Measurements from ENCODE around the gene NCEH1.
"Not testable (repeated sequence)": the region's sequence is repeated elsewhere in the genome, so short reads cannot be mapped to it uniquely, and the experiment has no call there.

NCEH1 gene

DNA sequence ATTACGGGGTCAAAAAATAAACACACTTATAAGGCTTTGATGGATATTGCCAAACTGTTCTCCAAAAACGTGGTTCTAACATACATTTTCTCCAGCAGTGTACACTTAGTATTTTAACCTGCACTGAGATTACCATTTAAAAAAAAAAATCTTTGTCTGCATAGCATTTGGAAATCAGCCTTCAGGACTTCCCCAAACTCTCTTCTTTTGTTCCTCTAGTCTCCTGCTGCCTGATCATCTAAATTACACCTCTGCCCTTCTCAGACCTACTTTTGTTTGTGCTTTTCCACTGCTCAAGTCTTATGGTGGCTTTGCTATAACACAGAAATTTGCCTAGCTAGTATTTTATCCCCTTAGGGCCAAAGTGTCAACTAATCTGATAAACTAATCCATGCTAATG, 3.8 kb downstream of the NCEH1 start:
- DNase-seq: no peak

DNA sequence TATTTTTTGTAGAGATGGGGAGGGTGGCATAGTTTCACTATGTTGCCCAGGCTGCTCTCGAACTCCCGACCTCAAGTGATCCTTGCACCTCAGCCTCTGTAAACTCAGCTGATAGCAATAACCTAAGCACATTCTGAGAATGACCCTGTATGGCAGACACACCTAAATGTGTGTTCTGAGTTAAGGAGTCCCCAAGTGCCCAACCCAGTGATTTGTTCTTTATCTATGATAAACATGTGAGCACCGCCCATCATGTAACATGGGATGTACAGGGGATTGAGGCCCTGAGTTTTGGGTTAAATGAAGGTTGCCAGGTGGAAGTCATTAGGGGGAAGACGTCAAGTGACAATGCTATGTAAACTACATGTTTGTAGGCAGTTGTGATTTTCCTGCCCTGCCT, 5.7 kb downstream of the NCEH1 start:
- DNase-seq: no peak

DNA sequence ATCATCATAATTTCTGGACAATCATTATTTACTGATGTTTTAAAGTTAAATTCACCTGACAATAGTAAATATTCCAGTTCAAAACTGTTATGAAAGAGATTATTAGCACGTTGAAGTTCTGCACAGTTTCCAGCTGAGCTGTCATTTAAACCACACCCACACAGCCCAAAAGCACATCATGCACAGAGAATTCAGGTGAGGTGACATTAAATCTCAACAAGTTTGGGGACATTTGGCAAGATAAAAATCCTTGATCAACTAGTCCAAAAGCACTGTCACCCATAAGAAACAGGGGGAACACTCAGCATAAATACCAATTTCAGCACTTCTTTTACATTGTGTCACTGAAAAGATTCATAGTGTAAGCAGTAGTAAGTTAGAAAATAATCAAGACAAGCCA, 6.9 kb downstream of the NCEH1 start:
- no peak for DNase-seq

DNA sequence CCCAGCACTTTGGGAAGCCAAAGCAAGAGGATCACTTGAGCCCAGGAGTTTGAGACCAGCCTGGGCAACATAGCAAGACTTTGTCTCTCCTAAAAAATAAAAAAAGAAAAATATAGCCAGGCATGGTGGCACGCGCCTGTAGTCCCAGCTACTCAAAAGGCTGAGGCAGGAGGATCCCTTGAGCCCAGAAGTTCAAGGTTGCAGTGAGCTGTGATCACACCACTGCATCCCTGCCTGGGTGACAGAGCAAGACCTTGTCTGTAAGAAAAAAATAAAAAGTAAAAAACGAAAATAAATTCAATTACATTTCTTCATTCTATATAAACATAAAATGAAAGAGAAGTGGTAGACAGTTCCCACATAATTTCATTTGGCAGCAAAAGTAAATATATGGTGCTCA, 8.1 kb downstream of the NCEH1 start:
- DNase-seq: not testable (repeated sequence)

DNA sequence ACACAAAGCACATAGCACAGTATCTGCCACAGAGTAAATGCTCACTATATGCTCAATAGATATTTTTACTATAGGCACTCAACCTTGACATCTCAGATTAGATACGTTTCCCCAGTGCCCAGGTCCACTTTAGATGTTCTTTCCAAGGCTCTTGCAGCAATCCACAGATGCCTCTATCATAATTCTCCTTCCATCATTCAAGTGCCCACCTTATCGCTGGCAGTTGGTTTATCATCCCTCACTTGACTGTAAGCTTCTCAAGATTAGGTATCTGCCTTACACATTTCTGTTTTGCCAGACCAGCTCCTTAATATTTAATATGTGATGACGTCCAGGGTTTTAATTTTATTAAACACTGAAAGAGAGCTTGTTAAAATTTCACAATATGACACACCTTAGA, 8.6 kb downstream of the NCEH1 start:
- DNase-seq: no peak

DNA sequence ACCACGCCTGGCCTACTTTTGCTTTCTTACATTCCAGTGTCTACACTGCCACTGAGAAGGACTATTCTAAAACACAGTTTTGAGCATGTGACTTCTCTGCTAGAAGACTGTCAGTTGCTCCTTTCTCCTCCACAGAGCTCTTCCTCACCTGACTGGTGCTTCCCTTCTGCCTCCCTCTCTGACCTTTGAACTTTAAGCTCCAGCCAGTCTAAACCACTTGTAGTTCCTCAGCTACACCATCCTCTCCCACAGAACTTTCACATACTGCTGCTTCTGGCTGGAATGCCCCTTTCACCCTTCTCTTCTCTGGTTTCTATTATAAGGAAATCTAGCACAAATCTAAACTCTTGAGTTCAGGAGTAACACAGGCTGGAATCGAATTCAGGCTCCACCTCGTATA, 9.1 kb downstream of the NCEH1 start:
- no peak for DNase-seq

DNA sequence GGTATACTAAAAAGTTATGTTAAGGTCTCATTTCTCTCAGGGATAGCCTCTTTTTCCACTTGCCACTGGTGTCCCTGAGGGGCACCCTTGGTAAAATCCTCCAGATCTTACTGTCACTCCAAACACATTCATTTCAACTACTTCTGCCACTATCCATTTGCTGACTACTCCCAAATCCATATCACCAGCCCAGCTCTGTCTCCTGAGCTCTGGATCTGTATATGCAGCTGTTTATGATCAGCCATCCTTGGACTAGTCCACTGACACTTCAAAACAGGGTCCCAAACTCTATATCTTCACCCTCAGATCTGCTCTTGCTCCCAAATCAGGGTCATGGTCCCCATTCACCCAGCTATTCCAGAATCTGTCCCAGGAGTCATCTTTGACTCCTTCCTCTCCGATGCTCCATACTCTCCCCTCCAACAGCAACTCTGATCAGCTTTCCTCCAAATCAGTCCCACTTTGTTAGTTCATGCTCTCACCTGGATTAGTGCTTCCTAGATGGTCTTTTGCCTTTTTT, 9.9 kb downstream of the NCEH1 start:
- DNase-seq: no peak

DNA sequence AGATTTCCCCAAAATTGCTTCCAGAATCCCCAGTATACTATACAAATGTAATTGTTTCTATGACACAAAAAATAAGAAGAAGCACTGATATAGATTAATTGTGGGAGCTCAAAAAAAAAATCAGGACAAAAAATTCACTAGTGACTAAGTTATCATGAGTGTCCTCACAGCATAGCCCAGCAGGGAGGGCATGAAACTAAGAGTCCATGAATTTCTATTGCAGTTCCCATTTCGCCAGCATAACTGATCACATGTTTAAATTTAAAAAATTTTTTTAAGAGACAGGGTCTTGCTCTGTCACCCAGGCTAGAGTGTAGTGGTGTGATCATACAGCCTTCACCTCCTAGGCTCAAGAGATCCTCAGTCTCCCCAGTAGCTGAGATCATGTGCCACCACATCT, 10.6 kb downstream of the NCEH1 start:
- no peak for DNase-seq

DNA sequence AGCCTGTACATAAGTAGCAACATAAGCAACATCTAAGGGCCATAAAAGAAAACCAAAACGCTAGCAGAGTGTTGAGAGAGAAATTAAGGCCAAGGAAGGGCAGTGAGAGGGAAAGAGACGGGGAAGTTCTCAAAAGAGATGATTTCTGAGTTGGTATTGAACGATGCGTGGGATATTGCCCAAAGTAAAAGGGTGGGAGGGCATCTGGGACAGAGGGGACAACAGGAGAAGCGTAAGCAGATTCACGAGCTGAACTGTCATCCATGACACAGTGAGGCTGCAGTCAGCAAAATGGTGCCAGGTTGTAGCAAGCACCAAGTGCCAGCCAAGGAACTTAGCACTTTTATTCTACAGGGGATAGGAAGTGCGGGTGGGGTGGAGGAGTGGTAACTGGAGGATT, 11.8 kb downstream of the NCEH1 start:
- DNase-seq: no peak

DNA sequence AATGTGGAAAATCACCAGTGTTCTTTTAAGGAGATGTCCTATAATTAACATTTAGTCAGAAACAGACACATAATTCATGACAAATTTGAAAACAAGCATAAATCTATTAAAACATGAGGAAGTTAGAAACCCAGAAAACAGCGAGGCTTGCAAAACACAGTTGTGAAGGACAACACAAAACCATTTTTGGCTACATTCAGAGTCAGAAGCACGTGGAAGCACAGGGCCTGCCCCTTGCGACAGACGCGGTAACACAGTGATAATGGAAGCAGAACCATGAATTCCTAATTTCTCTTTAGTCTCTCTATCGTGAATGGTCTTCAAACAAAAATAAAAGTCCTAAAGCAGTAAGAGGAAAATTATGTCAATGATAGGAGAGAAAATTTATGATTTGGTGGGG, 12.2 kb downstream of the NCEH1 start:
- no peak for DNase-seq

DNA sequence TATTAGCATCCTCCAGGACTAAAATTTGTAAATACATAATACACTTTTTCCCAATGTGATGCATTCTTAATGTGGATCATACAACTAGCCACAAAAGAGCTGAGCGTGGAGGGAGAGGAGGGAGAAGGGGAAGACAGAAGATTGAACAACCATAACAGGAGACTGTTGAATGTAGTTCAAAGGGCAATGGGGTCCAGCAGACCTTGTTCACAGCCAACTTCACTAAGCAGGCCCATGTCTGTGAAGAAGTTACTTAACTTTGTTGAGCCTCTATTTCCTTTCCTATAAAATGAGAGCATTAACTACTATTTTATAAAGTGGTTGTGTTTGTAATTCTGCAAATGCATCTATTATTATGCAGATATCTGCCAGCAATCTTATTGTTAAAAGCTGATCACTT, 13.3 kb downstream of the NCEH1 start:
- no peak for DNase-seq

DNA sequence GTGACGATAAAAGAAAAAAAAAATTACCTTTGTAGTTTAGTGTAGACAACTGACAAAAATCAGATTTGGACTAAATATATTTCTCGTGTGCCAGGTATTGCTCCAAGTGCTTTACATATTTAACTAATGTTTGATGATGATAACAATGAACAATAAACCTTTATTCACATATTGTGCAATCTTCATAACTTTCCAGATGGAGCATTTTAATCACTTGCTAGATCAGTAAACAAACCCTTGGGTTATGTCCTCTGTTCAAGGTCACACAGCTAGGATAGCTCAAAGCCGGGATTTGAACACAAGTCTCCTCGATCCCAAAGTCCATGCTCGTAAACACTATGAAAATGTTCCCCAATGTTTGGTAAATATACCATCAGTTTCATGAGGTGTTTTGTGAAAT, 14.5 kb downstream of the NCEH1 start:
- DNase-seq: no peak

DNA sequence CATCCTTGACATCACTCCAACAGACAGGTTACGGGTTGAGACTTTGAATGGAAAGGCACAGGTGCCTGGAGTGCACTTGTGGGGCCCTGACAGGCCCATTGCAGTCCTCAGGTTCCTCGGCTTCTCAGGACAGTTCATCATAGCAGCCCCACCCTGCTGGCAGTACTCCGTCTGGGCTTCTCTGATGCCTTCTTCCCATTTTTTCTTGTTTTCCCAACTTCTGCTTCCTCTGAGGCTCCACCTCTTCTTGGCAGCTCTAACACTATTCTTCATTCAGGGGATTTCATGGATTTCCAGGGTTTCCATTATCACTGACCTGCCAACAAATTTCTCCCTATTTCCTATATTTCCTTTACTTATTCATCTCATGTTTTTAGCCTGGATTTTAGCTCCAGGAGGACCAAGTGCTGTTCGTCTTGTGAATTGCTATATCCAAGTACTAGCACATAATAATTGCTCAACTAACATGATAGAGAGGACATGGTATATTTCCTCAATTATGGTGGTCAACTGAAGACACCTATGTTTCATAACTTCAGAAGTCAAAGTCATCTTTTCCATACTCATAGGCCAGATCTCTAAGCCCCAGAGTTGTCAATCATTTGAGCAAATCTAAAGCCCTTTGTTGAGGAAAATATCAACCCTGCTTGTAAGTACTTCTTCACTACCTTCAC, 16.2 kb downstream of the NCEH1 start:
- DNase-seq: no peak

DNA sequence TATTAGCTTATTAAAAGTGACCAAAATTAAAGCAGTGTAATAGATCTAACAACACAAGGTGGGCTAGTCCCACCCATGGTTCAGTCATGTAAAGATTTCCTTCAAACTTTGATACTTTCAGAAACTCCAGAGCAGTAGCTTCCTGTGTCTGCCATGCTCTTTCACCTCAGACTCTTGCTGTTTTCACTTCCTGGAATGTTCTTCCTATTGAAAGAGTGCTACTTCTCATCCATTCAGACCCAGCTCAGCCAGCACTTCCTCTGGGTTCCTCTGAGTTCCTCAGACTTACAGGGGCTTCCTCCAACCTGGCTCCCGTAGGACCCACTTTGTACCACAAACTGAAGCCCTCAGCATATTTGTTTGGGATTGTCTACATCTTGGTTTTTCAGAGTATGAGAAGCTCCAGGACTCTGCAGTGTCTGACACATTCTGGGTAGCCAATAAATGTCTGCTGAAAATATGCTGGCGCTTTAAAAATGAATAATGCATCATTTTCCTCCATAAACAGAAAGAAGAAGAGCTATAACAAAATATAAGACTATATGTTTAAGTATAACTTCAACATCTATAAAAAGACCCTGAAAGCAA, 18.0 kb downstream of the NCEH1 start:
- DNase-seq: no peak

DNA sequence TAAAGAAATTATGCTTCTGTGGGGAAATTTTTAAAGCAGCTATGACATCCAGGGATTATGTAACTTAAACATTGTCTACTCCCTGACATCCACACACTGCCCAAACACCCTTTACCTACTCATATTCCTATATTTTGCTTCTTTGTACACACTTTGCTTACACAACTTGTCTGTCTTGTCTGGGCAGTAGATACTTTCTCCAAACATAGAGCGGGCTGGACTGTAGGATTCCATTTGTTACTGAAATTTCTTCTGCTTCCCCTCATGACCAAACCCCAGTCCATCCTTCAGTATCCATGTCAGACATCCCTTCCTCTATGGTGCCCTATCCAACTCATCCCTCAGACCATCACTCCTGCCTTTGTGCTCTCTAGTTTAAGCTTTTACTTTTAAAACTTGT, 19.9 kb downstream of the NCEH1 start:
- no peak for DNase-seq

DNA sequence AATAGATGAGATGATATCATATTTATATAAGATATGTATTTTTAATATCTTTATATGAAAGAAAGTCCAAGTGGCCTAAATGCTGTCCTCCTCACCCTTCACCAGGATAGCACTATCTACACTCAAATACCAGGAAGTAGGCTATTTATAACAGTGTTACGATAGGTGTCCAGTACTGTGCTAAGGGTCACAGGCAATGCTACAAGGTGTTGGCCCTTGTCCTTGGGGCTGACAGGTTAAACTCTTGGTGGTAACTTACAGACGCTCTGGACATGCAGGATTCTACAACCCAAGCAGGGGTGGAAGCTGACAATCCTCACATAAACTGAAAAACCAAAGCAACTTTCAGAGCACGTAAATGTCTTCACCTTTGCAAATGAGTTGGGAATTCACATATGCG, 22.3 kb downstream of the NCEH1 start:
- DNase-seq: no peak

DNA sequence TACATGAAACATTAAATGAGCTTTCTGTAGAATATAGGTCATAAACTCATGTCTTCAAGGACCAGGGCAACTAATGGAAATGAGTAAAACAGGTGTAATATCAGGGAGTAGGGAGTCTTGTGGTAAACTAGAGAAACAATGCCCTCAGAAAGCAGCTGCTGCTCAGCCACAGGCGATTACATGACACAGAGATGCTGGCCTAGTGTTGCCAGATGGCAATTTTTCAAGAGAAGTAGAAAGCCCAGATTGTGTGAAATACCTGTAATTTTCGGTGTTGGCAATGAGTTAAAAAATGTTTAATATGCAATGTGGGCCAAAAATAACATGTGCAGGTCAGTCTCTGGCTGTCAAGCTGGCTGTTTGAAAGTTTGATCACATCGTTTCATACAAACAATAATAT, 23.4 kb downstream of the NCEH1 start:
- DNase-seq: no peak

DNA sequence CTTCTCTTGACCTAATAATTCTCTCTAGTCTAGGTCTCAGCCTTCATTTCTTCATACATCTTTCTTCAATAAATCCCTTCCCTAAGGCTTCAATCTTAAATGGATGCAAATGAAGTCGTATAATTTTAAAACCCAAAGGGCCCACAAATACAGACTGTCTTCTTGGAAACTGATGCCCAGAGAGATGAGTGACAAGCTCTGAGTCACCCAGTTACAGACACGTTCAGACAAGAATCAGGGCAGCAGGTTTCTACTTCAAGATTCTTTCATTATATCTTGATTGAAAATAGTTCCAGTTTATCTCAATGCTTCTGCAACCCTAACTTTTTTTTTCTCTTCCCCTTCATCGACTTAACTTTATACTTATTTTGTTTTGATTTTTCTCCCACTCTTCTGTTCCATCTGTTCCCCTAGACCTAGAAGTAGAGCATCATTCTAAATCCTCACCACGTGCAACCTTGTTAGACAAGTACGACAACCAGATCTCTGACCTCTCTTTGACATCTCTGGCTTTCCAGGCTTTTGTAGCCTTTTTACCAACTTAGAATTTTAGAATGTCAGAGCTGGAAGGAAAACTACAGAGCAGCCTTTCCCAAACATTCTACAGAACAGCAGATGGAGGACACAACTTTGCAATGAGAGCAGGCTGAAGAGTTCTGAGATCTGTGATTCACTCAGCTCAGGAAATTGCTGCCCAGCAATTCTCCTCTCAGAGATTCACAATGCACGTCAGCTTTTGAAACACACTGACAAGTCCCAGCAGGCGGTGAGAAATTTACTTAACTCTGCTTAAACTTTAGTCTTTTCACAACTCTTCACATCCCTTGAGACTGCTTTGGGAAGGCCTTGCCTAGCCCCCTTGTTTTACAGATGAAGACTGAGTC, 25.3 kb downstream of the NCEH1 start:
- DNase-seq: no peak

DNA sequence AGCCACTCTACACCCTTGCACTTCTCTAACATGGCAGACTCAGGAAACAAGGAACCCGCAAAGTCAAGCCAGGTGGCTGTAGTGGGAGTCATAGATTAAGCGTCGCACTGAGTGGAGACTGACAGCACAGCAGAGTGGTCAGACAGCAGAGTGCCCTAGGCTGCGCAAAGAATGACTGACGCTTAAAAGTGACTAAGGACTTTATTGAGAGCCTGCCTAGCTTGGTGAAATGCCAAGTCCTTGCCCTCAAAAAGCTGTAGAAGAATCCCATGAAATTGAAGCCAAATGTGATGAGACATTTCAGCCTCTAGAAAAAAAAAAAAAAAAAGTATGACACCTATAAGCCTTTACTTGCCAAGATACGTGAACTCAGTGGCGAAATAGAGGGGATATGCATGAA, 30.2 kb downstream of the NCEH1 start:
- no peak for DNase-seq

DNA sequence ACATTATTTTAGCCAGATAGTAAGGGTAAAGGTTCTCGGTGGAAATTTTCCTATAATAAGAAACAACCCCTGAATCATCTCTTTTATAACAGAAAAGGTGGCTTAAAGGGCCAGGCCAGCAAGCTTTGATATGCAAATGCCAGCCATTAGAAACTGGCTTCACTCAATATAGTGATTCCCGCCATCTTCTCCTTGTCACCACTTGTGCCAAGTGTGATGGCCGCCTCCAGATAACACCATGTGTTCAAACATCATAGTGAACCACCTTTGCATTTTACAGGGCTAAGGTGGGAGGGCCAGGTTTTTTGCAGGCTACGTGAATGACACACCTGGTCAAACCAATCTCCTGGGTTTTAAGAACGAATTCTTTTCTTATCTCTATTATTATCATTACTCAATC, 31.3 kb downstream of the NCEH1 start:
- DNase-seq: no peak

DNA sequence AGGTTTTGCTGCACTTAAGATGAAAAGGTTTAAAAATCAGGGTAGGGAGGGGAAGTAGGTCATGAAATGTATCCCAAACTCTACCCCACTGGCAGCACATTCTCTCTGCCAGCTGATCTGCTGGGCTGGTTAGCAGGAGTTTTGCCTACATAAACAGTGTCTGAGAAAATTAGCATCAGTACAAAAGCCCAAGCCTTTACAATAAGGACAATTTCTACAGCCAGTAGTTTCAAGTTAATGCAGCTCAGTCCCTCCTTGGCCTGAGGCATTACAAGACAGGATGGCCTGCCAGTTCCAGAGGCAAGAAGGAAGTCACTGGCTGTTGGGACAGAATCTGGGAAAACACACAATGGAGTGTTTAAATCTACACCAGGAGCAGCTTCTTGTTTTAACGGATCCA, 32.8 kb downstream of the NCEH1 start:
- DNase-seq: no peak

DNA sequence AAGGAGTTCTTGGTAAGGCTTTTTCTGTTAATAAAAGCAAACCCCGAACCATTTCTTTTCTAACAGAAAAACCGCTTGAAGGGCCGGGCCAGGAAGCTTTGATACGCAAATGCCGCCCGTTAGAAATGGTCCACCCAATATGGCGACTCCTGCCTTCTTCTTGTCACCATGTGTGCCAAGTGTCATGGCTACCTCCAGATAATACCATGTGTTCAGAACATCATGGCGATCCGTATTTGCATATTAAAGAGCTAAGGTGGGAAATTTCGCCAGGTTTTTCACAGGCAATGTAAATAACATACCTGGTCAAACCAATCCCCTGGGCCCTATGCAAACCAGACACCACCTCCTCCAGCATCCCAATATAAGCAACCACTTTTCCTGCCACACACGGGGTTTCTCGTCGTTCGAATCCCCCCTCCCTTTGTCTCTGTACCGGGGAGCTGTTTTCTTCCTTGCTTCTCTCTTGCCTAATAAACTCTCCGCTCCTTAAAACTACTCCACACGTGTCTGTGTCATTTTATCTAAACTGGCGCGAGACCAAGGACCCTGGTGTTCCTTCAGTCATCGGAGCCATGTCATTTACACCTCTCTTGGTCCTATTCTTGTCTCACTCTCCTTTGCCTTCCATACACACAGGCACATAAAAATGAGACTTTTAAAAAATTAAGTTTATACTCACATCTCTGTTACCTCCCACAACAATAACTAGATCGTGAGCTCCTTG, 34.5 kb downstream of the NCEH1 start:
- DNase-seq: no peak

DNA sequence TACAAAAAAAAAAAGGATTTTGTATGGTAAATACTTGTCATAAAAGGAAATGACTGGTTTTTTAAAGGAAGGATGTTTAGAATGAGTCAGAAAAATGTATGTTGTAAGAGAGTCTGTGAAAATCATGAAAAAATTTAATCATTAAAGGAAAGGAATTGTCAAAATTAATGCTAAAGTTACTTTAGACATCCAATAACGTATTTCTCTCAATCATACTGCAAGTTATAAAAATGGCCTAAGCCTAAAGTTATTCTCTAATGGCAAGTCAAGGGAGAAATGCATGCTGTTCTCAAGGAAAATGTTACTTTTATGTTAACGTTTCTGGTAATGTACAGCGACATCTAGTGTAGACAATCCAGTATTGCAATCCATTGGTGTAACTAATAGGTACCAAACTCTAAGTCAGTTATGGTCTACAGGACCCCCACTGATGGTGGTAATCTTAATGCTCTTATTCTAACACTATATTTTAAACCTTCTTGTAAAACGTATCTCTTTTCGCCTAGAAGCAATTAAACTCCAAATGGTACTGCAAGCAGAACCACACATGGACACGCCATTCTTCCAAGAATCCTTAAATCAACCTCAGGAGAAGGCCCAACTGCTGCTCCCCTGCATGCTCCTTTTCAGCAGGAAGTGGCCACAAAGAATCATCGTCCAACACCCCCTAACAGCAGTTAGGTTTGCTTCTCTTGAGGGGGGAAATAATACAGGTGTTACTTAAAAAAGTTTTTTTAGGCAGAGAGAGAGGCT, 35.2 kb downstream of the NCEH1 start:
- peak; percentile 68 for DNase-seq

Measured in NCI-H1105 treated with DMSO at 0.1 percent for 48 hours (cell line).